Measurements from ENCODE around the gene AKAP4. TPM values are rescaled to one million over a fixed set of nuclear protein-coding genes. Genes with fewer than 3 reads are reported as not detected.

AKAP4 gene, protein sequence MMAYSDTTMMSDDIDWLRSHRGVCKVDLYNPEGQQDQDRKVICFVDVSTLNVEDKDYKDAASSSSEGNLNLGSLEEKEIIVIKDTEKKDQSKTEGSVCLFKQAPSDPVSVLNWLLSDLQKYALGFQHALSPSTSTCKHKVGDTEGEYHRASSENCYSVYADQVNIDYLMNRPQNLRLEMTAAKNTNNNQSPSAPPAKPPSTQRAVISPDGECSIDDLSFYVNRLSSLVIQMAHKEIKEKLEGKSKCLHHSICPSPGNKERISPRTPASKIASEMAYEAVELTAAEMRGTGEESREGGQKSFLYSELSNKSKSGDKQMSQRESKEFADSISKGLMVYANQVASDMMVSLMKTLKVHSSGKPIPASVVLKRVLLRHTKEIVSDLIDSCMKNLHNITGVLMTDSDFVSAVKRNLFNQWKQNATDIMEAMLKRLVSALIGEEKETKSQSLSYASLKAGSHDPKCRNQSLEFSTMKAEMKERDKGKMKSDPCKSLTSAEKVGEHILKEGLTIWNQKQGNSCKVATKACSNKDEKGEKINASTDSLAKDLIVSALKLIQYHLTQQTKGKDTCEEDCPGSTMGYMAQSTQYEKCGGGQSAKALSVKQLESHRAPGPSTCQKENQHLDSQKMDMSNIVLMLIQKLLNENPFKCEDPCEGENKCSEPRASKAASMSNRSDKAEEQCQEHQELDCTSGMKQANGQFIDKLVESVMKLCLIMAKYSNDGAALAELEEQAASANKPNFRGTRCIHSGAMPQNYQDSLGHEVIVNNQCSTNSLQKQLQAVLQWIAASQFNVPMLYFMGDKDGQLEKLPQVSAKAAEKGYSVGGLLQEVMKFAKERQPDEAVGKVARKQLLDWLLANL
- not detected in 5 replicates for total RNA-seq (2022; extraction: Qiagen RNA extraction; ENCODE audit: low read depth)

DNA sequence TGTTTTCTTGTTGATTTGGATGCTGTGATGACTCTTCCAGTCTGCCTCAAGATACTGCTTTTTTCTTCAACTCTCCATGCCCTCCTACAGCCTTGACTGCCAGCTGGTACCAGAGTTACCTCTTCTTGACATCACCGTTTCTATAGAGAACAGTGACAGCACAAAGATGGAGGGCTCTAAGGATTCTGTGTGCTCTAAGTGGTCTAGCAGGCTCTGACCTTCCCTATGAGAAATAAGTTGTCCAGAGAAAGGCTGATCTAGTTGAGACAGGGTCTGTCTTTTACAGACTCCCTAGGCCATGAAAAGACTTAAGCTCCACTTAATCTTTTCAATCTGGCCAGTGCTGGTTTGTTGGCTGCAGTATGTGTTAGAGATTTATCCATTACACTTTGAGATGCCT is at the start of gene AKAP4:
Gene AKAP4 (minus strand): TSS at position 101 of the 400 bp plus-strand sequence. CDS start 118 bp downstream, outside the sequence.

DNA sequence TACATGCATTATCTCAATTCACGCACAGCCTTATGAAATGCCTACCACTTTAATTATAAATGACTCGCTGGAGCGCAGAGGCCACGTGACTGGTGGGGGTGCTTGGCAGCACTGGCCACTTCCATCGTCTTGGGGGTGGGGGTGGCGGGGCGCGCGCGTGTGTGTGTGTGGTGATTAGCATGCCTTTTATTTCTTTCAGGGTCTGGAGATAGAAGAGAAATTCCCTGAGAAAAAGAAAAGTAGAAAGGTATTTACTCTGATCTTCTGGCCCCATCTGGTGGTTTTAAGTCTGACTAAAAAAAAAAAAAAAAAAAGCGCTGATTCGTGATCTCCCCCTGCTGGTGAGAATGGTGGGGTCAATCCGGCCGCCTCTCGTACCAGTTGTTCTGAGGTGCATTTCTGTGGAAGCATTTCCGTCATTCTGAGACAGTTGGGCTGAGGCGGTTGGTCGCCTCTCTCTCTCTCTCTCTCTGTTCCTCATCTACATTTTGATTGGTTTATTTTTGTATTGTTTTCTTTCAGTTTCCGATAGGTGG is 3.6 kb upstream of the AKAP4 start, which contains the start of gene CCNB3:
Gene CCNB3 (plus strand): TSS at position 402 of the 536 bp plus-strand sequence. CDS start 80,399 bp downstream, outside the sequence.

Other genes starting within 250 kb of the AKAP4 start
- gene CCNB3, start 3.8 kb upstream of the AKAP4 start, total RNA-seq (2022; extraction: Qiagen RNA extraction; ENCODE audit: low read depth), result 0.60 to 0.97 TPM (median 0.63 TPM) in 5 replicates